Vagina (tissue), 2 donors: Measurements from ENCODE around the gene CBLN2. TPM values are rescaled to one million over a fixed set of nuclear protein-coding genes. Genes with fewer than 3 reads are reported as not detected.

Experiments
- DNase-seq, 2 donors: peaks; one replicate each; pipeline ENCODE4 v3.0.0-alpha.2; 2017; ENCODE audit errors: extremely low spot score in 2 of 2
- H3K27ac ChIP-seq: fragments of 200-600 bp; sonication (generic); one replicate; pipeline ENCODE4 v1.5.1; 2019
- H3K27me3 ChIP-seq: fragments of 200-600 bp; sonication (generic); one replicate; pipeline ENCODE4 v1.5.1; 2019
- H3K36me3 ChIP-seq, 2 donors: fragments of 200-600 bp; sonication (generic); one replicate each; pipeline ENCODE4 v1.5.1; 2017 to 2019
- H3K4me1 ChIP-seq: fragments of 200-600 bp; sonication (generic); one replicate; pipeline ENCODE4 v1.5.1; 2019
- H3K4me3 ChIP-seq, 2 donors: fragments of 200-600 bp; sonication (generic); 1 replicate in 1 of 2; 2 replicates in 1 of 2; pipeline ENCODE4 v1.5.1; 2016 to 2019
- H3K9me3 ChIP-seq: fragments of 200-600 bp; sonication (generic); one replicate; pipeline ENCODE4 v1.5.1; 2019
- CTCF ChIP-seq, 3 experiments: fragments of 450-650 bp in 2 of 3; fragments of 200-600 bp in 1 of 3; sonication (generic) in 1 of 3; IDR thresholded peaks; one replicate each; pipeline ENCODE4 v1.5.1; 2017 to 2019; ENCODE audit warnings: antibody characterized with exemption in 3 of 3, mild to moderate bottlenecking in 2 of 3, moderate library complexity in 2 of 3
- POLR2A ChIP-seq, 2 donors: fragments of 450-650 bp; IDR thresholded peaks; one replicate each; pipeline ENCODE4 v1.6.1; 2017; ENCODE audit warnings: antibody characterized with exemption in 2 of 2, mild to moderate bottlenecking in 2 of 2, moderate library complexity in 2 of 2
- POLR2AphosphoS5 ChIP-seq, 2 donors: sonication (generic); formaldehyde crosslinking; IDR thresholded peaks; one replicate each; pipeline ENCODE4 v1.9.0; 2017; ENCODE audit warnings: antibody characterized with exemption in 2 of 2, mild to moderate bottlenecking in 2 of 2, low read depth in 1 of 2; ENCODE audit not compliant: insufficient read depth in 1 of 2
- intact Hi-C: fragments of 100-400 bp; cut with DNase I; formaldehyde crosslinking; loops from one replicate; pipeline ENCODE4 v1.15.1; 2023
- total RNA-seq: library from RNA; depleted of rRNA; stranded (reverse); fragments of >200 nt; gene quantifications from one replicate; pipeline ENCODE4 v1.2.3, GENCODE V29; 2016

The CBLN2 gene
- total RNA-seq, 1 donor from 2014 or later: not detected

GRCh38 chr18:72566290-72566689 is 22.1 kb upstream of the CBLN2 start:
- intact Hi-C loops: no loop called here
- no peaks in the 10 kb centered on the region for H3K36me3 ChIP-seq
- H3K27ac ChIP-seq: no peak overlapping the region
- no peak for TF ChIP-seq POLR2A (IDR thresholded peaks at IDR 0.05)
- no peaks in the 10 kb centered on the region for H3K4me1 ChIP-seq
- H3K4me3 ChIP-seq: no peak overlapping the region
- no peaks in the 10 kb centered on the region for H3K9me3 ChIP-seq
- no peak for DNase-seq
- no peaks in the 10 kb centered on the region for H3K27me3 ChIP-seq

- intact Hi-C loops: loop anchor here (1.0 kb wide), 1 partner anchor 10 kb away; no protein-coding TSS in a partner anchor
- Histone ChIP-seq H3K27ac (no peak overlapping the region), H3K27me3 (no peaks in the 10 kb centered on the region), H3K4me1 (no peaks in the 10 kb centered on the region), H3K4me3 (no peak overlapping the region), H3K36me3 (no peaks in the 10 kb centered on the region), H3K9me3 (no peaks in the 10 kb centered on the region)
- DNase-seq: no peak
- TF ChIP-seq POLR2A (IDR thresholded peaks at IDR 0.05) (no peak), POLR2AphosphoS5 (IDR thresholded peaks at IDR 0.05; ENCODE audit: insufficient read depth in 1 of 2, low read depth in 1 of 2) (no peak), CTCF (IDR thresholded peaks at IDR 0.05) (no peak)
These were observed 11.8 kb upstream of the CBLN2 start for GRCh38 chr18:72555968-72556367.

- Histone ChIP-seq H3K27ac (no peak overlapping the region), H3K27me3 (no peaks in the 10 kb centered on the region), H3K4me3 (no peak overlapping the region), H3K4me1 (no peaks in the 10 kb centered on the region), H3K36me3 (no peaks in the 10 kb centered on the region), H3K9me3 (no peaks in the 10 kb centered on the region)
- DNase-seq: no peak
- no peak for TF ChIP-seq CTCF (IDR thresholded peaks at IDR 0.05)
- no peak for TF ChIP-seq POLR2AphosphoS5 (IDR thresholded peaks at IDR 0.05; ENCODE audit: insufficient read depth in 1 of 2, low read depth in 1 of 2)
- TF ChIP-seq POLR2A (IDR thresholded peaks at IDR 0.05): no peak
- intact Hi-C loops: loop anchor here (1.0 kb wide), 1 partner anchor 9 kb away; no protein-coding TSS in a partner anchor
These were observed 11.0 kb upstream of the CBLN2 start for GRCh38 chr18:72555101-72555500.

- TF ChIP-seq POLR2AphosphoS5 (IDR thresholded peaks at IDR 0.05; ENCODE audit: insufficient read depth in 1 of 2, low read depth in 1 of 2) (no peak), CTCF (IDR thresholded peaks at IDR 0.05) (no peak), POLR2A (IDR thresholded peaks at IDR 0.05) (no peak)
- no peak for DNase-seq
- H3K4me3 ChIP-seq: peak overlapping the region in 1 of 2 donors; percentile 7
- H3K36me3 ChIP-seq: no peaks in the 10 kb centered on the region
- intact Hi-C loops: no loop called here
- H3K27ac ChIP-seq: no peak overlapping the region
- H3K4me1 ChIP-seq: peaks cover 10% of the 10 kb centered on the region
- H3K27me3 ChIP-seq: no peaks in the 10 kb centered on the region
- no peaks in the 10 kb centered on the region for H3K9me3 ChIP-seq
These were observed 636 bp downstream of the CBLN2 start for GRCh38 chr18:72543357-72544055.

- Histone ChIP-seq H3K36me3 (no peaks in the 10 kb centered on the region), H3K4me1 (peaks cover 10% of the 10 kb centered on the region), H3K27me3 (no peaks in the 10 kb centered on the region), H3K4me3 (peak overlapping the region in 1 of 2 donors; percentile 7), H3K9me3 (no peaks in the 10 kb centered on the region), H3K27ac (no peak overlapping the region)
- intact Hi-C loops: no loop called here
- no peak for TF ChIP-seq POLR2A (IDR thresholded peaks at IDR 0.05)
- TF ChIP-seq POLR2AphosphoS5 (IDR thresholded peaks at IDR 0.05; ENCODE audit: insufficient read depth in 1 of 2, low read depth in 1 of 2): no peak
- TF ChIP-seq CTCF (IDR thresholded peaks at IDR 0.05): no peak
- DNase-seq: no peak
These were observed 1.2 kb downstream of the CBLN2 start for GRCh38 chr18:72542984-72543356.
